WERI-Rb-1 (cell line): Measurements from ENCODE around the gene RAPH1.

Source experiments
- DNase-seq: peaks from one replicate; pipeline ENCODE4 v3.0.0-alpha.2; 2020
- H3K27ac ChIP-seq: fragments of 250-450 bp; sonication (Bioruptor Pico); 2 replicates; pipeline ENCODE4 v1.5.1; 2020; ENCODE audit warnings: mild to moderate bottlenecking, moderate library complexity
- H3K27me3 ChIP-seq: fragments of 250-450 bp; sonication (Bioruptor Pico); 2 replicates; pipeline ENCODE4 v1.5.1; 2021; ENCODE audit warnings: mild to moderate bottlenecking, low read depth, moderate library complexity; ENCODE audit not compliant: insufficient read depth, severe bottlenecking
- H3K36me3 ChIP-seq: fragments of 250-450 bp; sonication (Bioruptor Pico); 2 replicates; pipeline ENCODE4 v1.5.1; 2020; ENCODE audit warnings: mild to moderate bottlenecking, moderate library complexity
- H3K4me3 ChIP-seq: 2 replicates; pipeline ENCODE4 v1.5.1; 2011; ENCODE audit warnings: low read depth, mild to moderate bottlenecking, control low read depth, low read length
- H3K9me3 ChIP-seq: fragments of 250-450 bp; sonication (Bioruptor Pico); 2 replicates; pipeline ENCODE4 v1.5.1; 2021; ENCODE audit warnings: mild to moderate bottlenecking, moderate library complexity; ENCODE audit not compliant: severe bottlenecking
- CTCF ChIP-seq: IDR thresholded peaks from 2 replicates; pipeline ENCODE4 v1.5.1; 2011; ENCODE audit warnings: low read depth, mild to moderate bottlenecking, control low read depth, inconsistent platforms, low read length

The RAPH1 gene

GRCh38 chr2:203359450-203359849 lies 175.7 kb downstream of the RAPH1 start:
- TF ChIP-seq CTCF: no peak
- Histone ChIP-seq H3K36me3 (no peaks in the 10 kb centered on the region; the same call in none of the 2 replicates), H3K27me3 (no peaks in the 10 kb centered on the region), H3K9me3 (no peaks in the 10 kb centered on the region), H3K4me3 (no peak overlapping the region), H3K27ac (no peak overlapping the region)
- DNase-seq: no peak

GRCh38 chr2:203354966-203355365 lies 180.1 kb downstream of the RAPH1 start:
- DNase-seq: no peak
- H3K9me3 ChIP-seq: no peaks in the 10 kb centered on the region
- TF ChIP-seq CTCF: no peak
- H3K4me3 ChIP-seq: no peak overlapping the region
- H3K36me3 ChIP-seq: no peaks in the 10 kb centered on the region; the same call in none of the 2 replicates
- no peak overlapping the region for H3K27ac ChIP-seq
- no peaks in the 10 kb centered on the region for H3K27me3 ChIP-seq

GRCh38 chr2:203352604-203353255 lies 182.4 kb downstream of the RAPH1 start:
- Histone ChIP-seq H3K27me3 (no peaks in the 10 kb centered on the region), H3K9me3 (no peaks in the 10 kb centered on the region), H3K4me3 (no peak overlapping the region), H3K27ac (no peak overlapping the region), H3K36me3 (no peaks in the 10 kb centered on the region; the same call in 1 of the 2 replicates)
- DNase-seq: no peak
- TF ChIP-seq CTCF: no peak

- Histone ChIP-seq H3K27me3 (no peaks in the 10 kb centered on the region), H3K9me3 (no peaks in the 10 kb centered on the region), H3K27ac (no peak overlapping the region), H3K4me3 (no peak overlapping the region), H3K36me3 (peaks cover 3% of the 10 kb centered on the region)
- no peak for DNase-seq
- TF ChIP-seq CTCF: no peak
These were observed 187.7 kb downstream of the RAPH1 start for GRCh38 chr2:203347375-203347774.

GRCh38 chr2:203346612-203347011 lies 188.5 kb downstream of the RAPH1 start:
- Histone ChIP-seq H3K9me3 (no peaks in the 10 kb centered on the region), H3K36me3 (peaks cover 3% of the 10 kb centered on the region), H3K27me3 (no peaks in the 10 kb centered on the region), H3K4me3 (no peak overlapping the region), H3K27ac (no peak overlapping the region)
- DNase-seq: no peak
- TF ChIP-seq CTCF: no peak

GRCh38 chr2:203344667-203345066 lies 190.4 kb downstream of the RAPH1 start:
- H3K4me3 ChIP-seq: no peak overlapping the region
- DNase-seq: no peak
- TF ChIP-seq CTCF: no peak
- peaks cover 3% of the 10 kb centered on the region for H3K36me3 ChIP-seq
- no peaks in the 10 kb centered on the region for H3K9me3 ChIP-seq
- no peaks in the 10 kb centered on the region for H3K27me3 ChIP-seq
- no peak overlapping the region for H3K27ac ChIP-seq
